Caco-2 (cell line): ENCODE data around the gene TRIM49D2. TPM values are rescaled to one million over a fixed set of nuclear protein-coding genes. Genes with fewer than 3 reads are reported as not detected.
"Not testable (repeated sequence)": the region's sequence is repeated elsewhere in the genome, so short reads cannot be mapped to it uniquely, and the experiment has no call there.

Source experiments
- Bru-seq: library from RNA; stranded (reverse); fragments of 400-500 nt; gene quantifications from one replicate; lab custom pipeline; 2021; lab: Mats Ljungman, UMichigan
- BruChase-seq, 2 experiments: library from RNA; stranded (reverse); fragments of 400-500 nt; gene quantifications; one replicate each; lab custom pipeline; 2021; lab: Mats Ljungman, UMichigan
- BruUV-seq: library from RNA; stranded (reverse); fragments of 400-500 nt; replicated peaks from 2 replicates; lab custom pipeline; 2021; lab: Mats Ljungman, UMichigan
- CTCF ChIA-PET: fragments of 300-600 bp; sonication (Branson Sonifier 250); formaldehyde crosslinking; loops from one replicate; lab custom pipeline; 2022; ENCODE audit warnings: antibody characterized with exemption; lab: Charles Lee
- POLR2A ChIA-PET: fragments of 300-600 bp; sonication (Branson Sonifier 250); formaldehyde crosslinking; loops from one replicate; lab custom pipeline; 2022; ENCODE audit warnings: antibody characterized with exemption; lab: Charles Lee
- DNase-seq, 2 experiments: peaks; one replicate each; pipeline versions ENCODE4 v3.0.0 to v3.0.0-alpha.2; 2020 to 2022
- H3K27me3 ChIP-seq: replicated peaks from 2 replicates; pipeline ENCODE4 v1.6.0; 2011; ENCODE audit warnings: low read length; ENCODE audit not compliant: control insufficient read depth, insufficient read depth
- H3K36me3 ChIP-seq: 2 replicates; pipeline ENCODE4 v1.5.1; 2011; ENCODE audit warnings: low read length; ENCODE audit not compliant: control insufficient read depth, insufficient read depth
- H3K4me1 ChIP-seq: fragments of 250-450 bp; sonication (Bioruptor Pico); 2 replicates; pipeline ENCODE4 v1.5.1; 2020; ENCODE audit warnings: mild to moderate bottlenecking
- H3K4me3 ChIP-seq: 2 replicates; pipeline ENCODE4 v1.5.1; 2011; ENCODE audit warnings: low read depth, mild to moderate bottlenecking, control low read depth, low read length
- H3K9me3 ChIP-seq: fragments of 250-450 bp; sonication (Bioruptor Pico); 2 replicates; pipeline ENCODE4 v1.5.1; 2020; ENCODE audit warnings: mild to moderate bottlenecking, moderate library complexity
- H3K27ac Mint-ChIP-seq: one replicate; pipeline ENCODE4 v1.8.0; 2022; ENCODE audit warnings: mixed read lengths; ENCODE audit not compliant: unreplicated experiment
- H3K27me3 Mint-ChIP-seq: one replicate; pipeline ENCODE4 v1.8.0; 2022; ENCODE audit warnings: mixed read lengths; ENCODE audit not compliant: insufficient read depth, unreplicated experiment
- H3K36me3 Mint-ChIP-seq: one replicate; pipeline ENCODE4 v1.8.0; 2022; ENCODE audit warnings: mild to moderate bottlenecking, mixed read lengths; ENCODE audit not compliant: insufficient read depth, unreplicated experiment
- H3K4me1 Mint-ChIP-seq: one replicate; pipeline ENCODE4 v1.8.0; 2022; ENCODE audit warnings: low read depth, mixed read lengths; ENCODE audit not compliant: unreplicated experiment
- H3K4me3 Mint-ChIP-seq: one replicate; pipeline ENCODE4 v1.8.0; 2022; ENCODE audit warnings: mild to moderate bottlenecking, moderate library complexity, mixed read lengths; ENCODE audit not compliant: unreplicated experiment
- H3K9me3 Mint-ChIP-seq: one replicate; pipeline ENCODE4 v1.8.0; 2022; ENCODE audit warnings: mixed read lengths; ENCODE audit not compliant: unreplicated experiment
- intact Hi-C: fragments of 100-400 bp; cut with micrococcal nuclease; formaldehyde crosslinking; loops from one replicate; pipeline ENCODE4 v1.10.0; 2022; ENCODE audit not compliant: unreplicated experiment
- long read RNA-seq: library from polyadenylated mRNA; stranded (forward); transcript quantifications from one replicate; pipeline ENCODE4 v2.0.0, GENCODE V29; 2022
- total RNA-seq: library from RNA; stranded (reverse); gene quantifications from 2 replicates; pipeline ENCODE4 v1.2.3, GENCODE V29; 2022

The TRIM49D2 gene, protein sequence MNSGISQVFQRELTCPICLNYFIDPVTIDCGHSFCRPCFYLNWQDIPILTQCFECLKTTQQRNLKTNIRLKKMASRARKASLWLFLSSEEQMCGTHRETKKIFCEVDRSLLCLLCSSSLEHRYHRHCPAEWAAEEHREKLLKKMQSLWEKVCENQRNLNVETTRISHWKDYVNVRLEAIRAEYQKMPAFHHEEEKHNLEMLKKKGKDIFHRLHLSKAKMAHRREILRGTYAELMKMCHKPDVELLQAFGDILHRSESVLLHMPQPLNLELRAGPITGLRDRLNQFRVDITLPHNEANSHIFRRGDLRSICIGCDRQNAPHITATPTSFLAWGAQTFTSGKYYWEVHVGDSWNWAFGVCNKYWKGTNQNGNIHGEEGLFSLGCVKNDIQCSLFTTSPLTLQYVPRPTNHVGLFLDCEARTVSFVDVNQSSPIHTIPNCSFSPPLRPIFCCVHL
- total RNA-seq (not detected in 2 replicates), Bru-seq, nascent RNA (not detected), BruChase-seq, experiment 1, labeled RNA remaining after a 2-hour chase (not detected), BruChase-seq, experiment 2, labeled RNA remaining after a 6-hour chase (not detected)
- long read RNA-seq, result 0 reads

DNA sequence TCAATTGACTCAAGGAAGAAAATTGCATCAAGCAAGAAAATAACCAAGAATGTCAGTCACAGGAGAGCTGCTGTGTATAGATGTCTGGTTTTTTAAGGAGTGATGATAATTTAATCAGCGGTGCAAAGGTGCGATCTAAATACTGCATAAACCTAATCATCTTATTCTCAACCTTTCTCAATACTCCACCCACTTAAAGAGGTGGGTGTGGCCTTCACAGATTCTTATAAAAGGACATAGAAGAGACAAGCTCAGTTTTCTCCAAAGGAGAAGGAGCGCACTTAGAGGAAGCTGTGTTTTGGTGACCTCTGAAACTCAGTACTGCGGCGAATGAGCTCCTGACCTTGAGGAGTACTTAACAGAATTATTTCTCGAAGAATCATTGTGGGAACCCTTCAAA lies at the start of gene TRIM49D2:
TSS of gene TRIM49D2 (plus strand) at position 301 of the 400 bp plus-strand sequence. CDS start 2,698 bp downstream, outside the sequence.
- H3K36me3 ChIP-seq, intact Hi-C loops, H3K36me3 Mint-ChIP-seq, CTCF ChIA-PET, POLR2A ChIA-PET, DNase-seq, H3K27me3 ChIP-seq, H3K4me1 ChIP-seq, H3K9me3 ChIP-seq, H3K4me1 Mint-ChIP-seq, H3K4me3 ChIP-seq, H3K27me3 Mint-ChIP-seq, BruUV-seq, H3K4me3 Mint-ChIP-seq, H3K9me3 Mint-ChIP-seq, H3K27ac Mint-ChIP-seq: not testable (repeated sequence)

DNA sequence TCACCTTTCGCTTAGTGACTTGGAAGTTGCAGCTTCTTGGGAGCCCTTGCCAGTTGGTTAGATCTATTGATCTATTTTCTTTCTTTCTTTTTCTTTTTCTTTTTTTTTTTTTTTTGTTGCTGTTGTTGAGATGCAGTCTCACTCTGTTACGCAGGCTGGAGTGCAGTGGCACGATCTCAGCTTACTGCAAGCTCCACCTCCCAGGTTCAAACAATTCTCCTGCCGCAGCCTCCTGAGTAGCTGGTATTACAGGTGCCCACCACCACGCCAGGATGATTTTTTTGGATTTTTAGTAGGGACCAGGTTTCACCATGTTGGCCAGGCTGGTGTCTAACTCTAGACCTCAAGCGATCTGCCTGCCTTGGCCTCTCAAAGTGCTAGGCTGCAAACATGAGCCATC lies 46.4 kb upstream of the TRIM49D2 start:
- H3K27ac Mint-ChIP-seq, H3K36me3 Mint-ChIP-seq, H3K27me3 ChIP-seq, CTCF ChIA-PET, H3K9me3 ChIP-seq, H3K36me3 ChIP-seq, H3K4me3 Mint-ChIP-seq, H3K27me3 Mint-ChIP-seq, H3K9me3 Mint-ChIP-seq, H3K4me1 Mint-ChIP-seq, H3K4me1 ChIP-seq, BruUV-seq, H3K4me3 ChIP-seq, POLR2A ChIA-PET, DNase-seq, intact Hi-C loops: not testable (repeated sequence)

DNA sequence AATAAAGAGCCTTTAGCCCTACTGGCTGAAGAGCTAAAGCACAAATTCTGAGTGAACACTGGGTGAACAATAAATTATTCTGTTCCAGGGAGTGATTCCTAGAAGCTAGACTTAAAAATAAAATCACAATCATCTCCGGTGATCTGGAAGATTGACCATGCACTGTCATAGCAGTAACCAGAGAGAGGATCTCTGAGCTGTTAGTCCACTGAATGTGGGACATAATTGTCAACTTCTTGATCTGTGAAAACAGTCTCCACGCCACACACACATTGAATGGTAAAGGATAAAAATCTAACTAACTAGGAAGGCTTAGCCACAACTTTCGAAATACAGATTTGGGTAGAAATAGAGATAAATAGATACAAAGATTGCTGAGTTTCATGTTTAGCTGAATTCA lies 30.6 kb upstream of the TRIM49D2 start:
- H3K9me3 Mint-ChIP-seq, H3K9me3 ChIP-seq, H3K4me1 Mint-ChIP-seq, H3K27me3 Mint-ChIP-seq, H3K4me3 ChIP-seq, H3K27me3 ChIP-seq, H3K4me1 ChIP-seq, POLR2A ChIA-PET, DNase-seq, H3K36me3 ChIP-seq, BruUV-seq, CTCF ChIA-PET, H3K27ac Mint-ChIP-seq, intact Hi-C loops, H3K4me3 Mint-ChIP-seq, H3K36me3 Mint-ChIP-seq: not testable (repeated sequence)

DNA sequence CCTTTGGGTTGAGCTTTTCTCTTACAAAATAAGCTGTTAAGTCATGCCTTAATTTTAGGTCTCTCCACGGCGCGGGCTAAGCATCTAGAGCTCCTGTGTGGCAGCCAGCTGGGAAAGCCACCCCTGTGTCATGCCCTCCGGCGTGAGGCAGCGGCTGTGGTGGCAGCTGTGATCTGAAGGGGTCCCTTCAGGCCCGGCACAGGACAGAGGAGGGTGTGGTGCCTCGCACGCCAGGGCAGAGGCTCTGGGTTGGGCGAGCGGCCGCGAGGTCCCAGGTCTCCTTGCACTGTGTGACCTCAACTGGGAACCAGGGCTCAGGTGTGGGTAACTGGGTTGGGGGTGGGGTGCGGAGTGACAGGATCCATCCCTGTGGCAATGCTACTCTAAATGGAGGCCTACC lies 23.1 kb upstream of the TRIM49D2 start:
- BruUV-seq, H3K9me3 ChIP-seq, H3K4me1 Mint-ChIP-seq, H3K27me3 ChIP-seq, H3K4me3 ChIP-seq, H3K36me3 ChIP-seq, POLR2A ChIA-PET, H3K27ac Mint-ChIP-seq, CTCF ChIA-PET, intact Hi-C loops, H3K36me3 Mint-ChIP-seq, H3K4me1 ChIP-seq, H3K27me3 Mint-ChIP-seq, H3K9me3 Mint-ChIP-seq, H3K4me3 Mint-ChIP-seq, DNase-seq: not testable (repeated sequence)
